ENCODE results near the gene REV3L. TPM values are rescaled to one million over a fixed set of nuclear protein-coding genes. Genes with fewer than 3 reads are reported as not detected.

Gene REV3L
- total RNA-seq, 3 donors from 2014 or later (not counting 1 experiment from before 2014, with no cell fraction given): 18.1 to 25.5 (median 22.7) TPM

- Mint-ChIP-seq H3K36me3 (peaks cover 11% of the 10 kb centered on the region), H3K4me1 (peaks cover 0 to 7% of the 10 kb centered on the region in 2 donors), H3K4me3 (no peak overlapping the region), H3K9me3 (no peaks in the 10 kb centered on the region), H3K27me3 (ENCODE audit: low read depth in 2 of 2) (no peaks in the 10 kb centered on the region), H3K27ac (no peak overlapping the region)
- intact Hi-C loops (cut with micrococcal nuclease): no loop called here
- Histone ChIP-seq H3K9me3 (ENCODE audit: control insufficient read depth, insufficient read depth, low read length) (no peaks in the 10 kb centered on the region), H3K27me3 (ENCODE audit: control insufficient read depth, insufficient read depth, low read length) (no peaks in the 10 kb centered on the region), H3K4me1 (ENCODE audit: control insufficient read depth, insufficient read depth, low read length) (no peaks in the 10 kb centered on the region), H3K27ac (ENCODE audit: low read length) (no peak overlapping the region), H3K36me3 (ENCODE audit: control insufficient read depth, insufficient read depth, low read length) (peaks cover 21% of the 10 kb centered on the region), H3K4me3 (ENCODE audit: low read length) (no peak overlapping the region)
- no peak for DNase-seq
- WGBS (ENCODE audit: insufficient coverage): no CpG with 5 or more reads among the region's 1 CpG
- ATAC-seq: no peak
- no peak for TF ChIP-seq CTCF (IDR thresholded peaks at IDR 0.05)
Measured at GRCh38 chr6:111342913-111343312, 140.1 kb downstream of the REV3L start.

DNA sequence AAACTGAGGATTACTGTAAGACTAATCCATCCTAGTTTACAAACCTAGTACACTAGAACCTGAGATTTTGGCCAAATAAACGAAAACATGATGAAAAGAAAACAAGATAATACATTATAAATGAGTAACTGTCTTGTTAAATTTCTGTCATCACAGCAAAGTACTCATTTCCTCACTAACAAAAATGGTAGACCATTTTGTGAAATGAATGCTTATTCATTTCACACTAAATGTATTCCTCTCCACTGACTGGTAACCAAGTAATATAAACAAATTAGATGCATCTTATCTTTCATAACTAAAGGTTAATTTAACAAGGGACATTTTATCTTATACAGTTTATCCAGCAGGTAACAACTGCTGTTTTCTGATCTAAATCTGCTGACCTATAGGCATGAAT is 143.7 kb downstream of the REV3L start:
- TF ChIP-seq CTCF (IDR thresholded peaks at IDR 0.05): no peak
- ATAC-seq: no peak
- Mint-ChIP-seq H3K27ac (no peak overlapping the region), H3K36me3 (peaks cover 11% of the 10 kb centered on the region), H3K4me1 (peaks cover 0 to 7% of the 10 kb centered on the region in 2 donors), H3K9me3 (no peaks in the 10 kb centered on the region), H3K4me3 (no peak overlapping the region), H3K27me3 (ENCODE audit: low read depth in 2 of 2) (no peaks in the 10 kb centered on the region)
- no peak for DNase-seq
- Histone ChIP-seq H3K36me3 (ENCODE audit: control insufficient read depth, insufficient read depth, low read length) (peaks cover 15% of the 10 kb centered on the region), H3K27me3 (ENCODE audit: control insufficient read depth, insufficient read depth, low read length) (no peaks in the 10 kb centered on the region), H3K9me3 (ENCODE audit: control insufficient read depth, insufficient read depth, low read length) (no peaks in the 10 kb centered on the region), H3K4me3 (ENCODE audit: low read length) (no peak overlapping the region), H3K27ac (ENCODE audit: low read length) (no peak overlapping the region), H3K4me1 (ENCODE audit: control insufficient read depth, insufficient read depth, low read length) (no peaks in the 10 kb centered on the region)
- intact Hi-C loops (cut with micrococcal nuclease): no loop called here
- no CpG with 5 or more reads among the region's 1 CpG for WGBS (ENCODE audit: insufficient coverage)

DNA sequence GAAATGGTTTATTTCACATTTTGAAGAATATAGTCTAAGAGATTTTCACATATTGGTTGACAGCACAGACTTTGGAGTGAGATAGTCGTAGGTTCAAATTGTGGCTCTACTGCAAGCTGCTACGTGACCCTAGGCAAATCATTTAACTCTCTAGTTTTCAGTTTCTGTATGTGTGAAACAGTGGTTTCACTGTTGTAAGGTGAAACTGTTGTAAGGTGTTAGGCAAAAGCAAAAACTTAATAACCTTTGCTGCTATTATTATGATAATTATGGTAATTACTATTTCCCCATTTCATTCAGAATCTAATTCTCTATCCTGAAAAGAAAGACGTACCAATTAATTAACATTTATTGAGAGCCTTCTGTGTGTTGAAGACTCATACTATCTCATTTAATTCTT is 144.2 kb downstream of the REV3L start:
- intact Hi-C loops (cut with micrococcal nuclease): no loop called here
- Mint-ChIP-seq H3K27me3 (ENCODE audit: low read depth in 2 of 2) (no peaks in the 10 kb centered on the region), H3K4me3 (no peak overlapping the region), H3K36me3 (peaks cover 11% of the 10 kb centered on the region), H3K9me3 (no peaks in the 10 kb centered on the region), H3K4me1 (peaks cover 0 to 7% of the 10 kb centered on the region in 2 donors), H3K27ac (no peak overlapping the region)
- Histone ChIP-seq H3K36me3 (ENCODE audit: control insufficient read depth, insufficient read depth, low read length) (peaks cover 12% of the 10 kb centered on the region), H3K9me3 (ENCODE audit: control insufficient read depth, insufficient read depth, low read length) (no peaks in the 10 kb centered on the region), H3K27ac (ENCODE audit: low read length) (no peak overlapping the region), H3K4me1 (ENCODE audit: control insufficient read depth, insufficient read depth, low read length) (no peaks in the 10 kb centered on the region), H3K27me3 (ENCODE audit: control insufficient read depth, insufficient read depth, low read length) (no peaks in the 10 kb centered on the region), H3K4me3 (ENCODE audit: low read length) (no peak overlapping the region)
- ATAC-seq (peak in 1 of 3 donors; percentile 61), DNase-seq (no peak)
- no peak for TF ChIP-seq CTCF (IDR thresholded peaks at IDR 0.05)
- 30% methylated on average over 2 of the region's 3 CpGs for WGBS (ENCODE audit: insufficient coverage)

DNA sequence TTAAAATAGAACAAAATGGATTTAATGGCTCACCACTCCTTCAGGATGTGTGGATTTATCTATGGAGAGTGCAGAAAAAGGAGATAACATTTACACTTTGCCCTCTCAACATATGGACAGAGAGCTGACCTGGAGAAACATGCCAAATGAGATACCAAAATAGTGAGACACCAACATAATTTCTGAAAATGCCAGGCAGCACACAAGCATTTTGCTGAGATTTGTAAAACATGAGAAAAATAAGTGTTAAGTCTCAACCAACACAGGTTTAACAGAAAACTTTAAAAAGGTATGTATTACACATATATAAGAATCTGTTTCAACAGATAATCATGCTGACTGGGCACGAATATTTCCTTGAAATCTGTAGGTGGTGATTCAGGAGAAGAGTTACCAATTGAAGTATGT is 145.2 kb downstream of the REV3L start:
- ATAC-seq (no peak), DNase-seq (no peak)
- Histone ChIP-seq H3K27me3 (ENCODE audit: control insufficient read depth, insufficient read depth, low read length) (no peaks in the 10 kb centered on the region), H3K4me3 (ENCODE audit: low read length) (no peak overlapping the region), H3K36me3 (ENCODE audit: control insufficient read depth, insufficient read depth, low read length) (peaks cover 9% of the 10 kb centered on the region), H3K9me3 (ENCODE audit: control insufficient read depth, insufficient read depth, low read length) (no peaks in the 10 kb centered on the region), H3K27ac (ENCODE audit: low read length) (no peak overlapping the region), H3K4me1 (ENCODE audit: control insufficient read depth, insufficient read depth, low read length) (no peaks in the 10 kb centered on the region)
- 100% methylated on average over 1 of the region's 1 CpG for WGBS (ENCODE audit: insufficient coverage)
- Mint-ChIP-seq H3K27ac (no peak overlapping the region), H3K36me3 (peaks cover 11% of the 10 kb centered on the region), H3K4me1 (peaks cover 0 to 7% of the 10 kb centered on the region in 2 donors), H3K9me3 (no peaks in the 10 kb centered on the region), H3K27me3 (ENCODE audit: low read depth in 2 of 2) (no peaks in the 10 kb centered on the region), H3K4me3 (no peak overlapping the region)
- intact Hi-C loops (cut with micrococcal nuclease): no loop called here
- TF ChIP-seq CTCF (IDR thresholded peaks at IDR 0.05): no peak

All from natural killer cell (primary cell).